GM21381 (cell line): ENCODE data around the gene SUN5.
"Not testable (repeated sequence)": the region's sequence is repeated elsewhere in the genome, so short reads cannot be mapped to it uniquely, and the experiment has no call there.

Experiments used
- ATAC-seq: cut with Tn5 transposase; IDR thresholded peaks from one replicate; pipeline ENCODE4 v1.9.1; 2021; ENCODE audit warnings: mild to moderate bottlenecking, moderate library complexity; ENCODE audit not compliant: unreplicated experiment

SUN5 gene

GRCh38 chr20:32965581-32966373, 38.5 kb downstream of the SUN5 start:
- no peak for ATAC-seq

GRCh38 chr20:32965115-32965514, 39.1 kb downstream of the SUN5 start:
- ATAC-seq: no peak

- no peak for ATAC-seq
Observed at GRCh38 chr20:32964575-32964974, 39.7 kb downstream of the SUN5 start.

- ATAC-seq: no peak
Observed at GRCh38 chr20:32963176-32963575, 41.1 kb downstream of the SUN5 start.

GRCh38 chr20:32962646-32963045, 41.6 kb downstream of the SUN5 start:
- not testable (repeated sequence) for ATAC-seq

GRCh38 chr20:32962053-32962452, 42.2 kb downstream of the SUN5 start:
- no peak for ATAC-seq

GRCh38 chr20:32960849-32961731, 43.1 kb downstream of the SUN5 start:
- no peak for ATAC-seq

- ATAC-seq: no peak
Observed at GRCh38 chr20:32960222-32960518, 44.1 kb downstream of the SUN5 start.

GRCh38 chr20:32959351-32960221, 44.6 kb downstream of the SUN5 start:
- ATAC-seq: no peak

- ATAC-seq: no peak
Observed at GRCh38 chr20:32958574-32958973, 45.7 kb downstream of the SUN5 start.

GRCh38 chr20:32957459-32957858, 46.8 kb downstream of the SUN5 start:
- ATAC-seq: no peak

GRCh38 chr20:32950539-32950938, 53.7 kb downstream of the SUN5 start:
- ATAC-seq: not testable (repeated sequence)

- ATAC-seq: no peak
Observed at GRCh38 chr20:32946629-32947028, 57.6 kb downstream of the SUN5 start.

- ATAC-seq: no peak
Observed at GRCh38 chr20:32945710-32946221, 58.5 kb downstream of the SUN5 start.

- no peak for ATAC-seq
Observed at GRCh38 chr20:32943490-32944052, 60.7 kb downstream of the SUN5 start.

- no peak for ATAC-seq
Observed at GRCh38 chr20:32941155-32941885, 62.9 kb downstream of the SUN5 start.

- no peak for ATAC-seq
Observed at GRCh38 chr20:32934580-32934979, 69.7 kb downstream of the SUN5 start.
